ENCODE results near the gene FOXRED1.

GRCh38 chr11:126246636-126247035 is 22.3 kb upstream of the FOXRED1 start:
- no peak for TF ChIP-seq POLR2A (IDR thresholded peaks at IDR 0.05)
- TF ChIP-seq EP300 (IDR thresholded peaks at IDR 0.05), result no peak

Data from upper lobe of left lung (tissue), 4 donors.